HepG2 (cell line): Measurements from ENCODE around the gene AP3D1. TPM values are rescaled to one million over a fixed set of nuclear protein-coding genes. Genes with fewer than 3 reads are reported as not detected.
A peak's percentile ranks its signal among the peaks of the same experiment; 100 is the strongest.

Source experiments
- CSRNP2 ChIP-seq: sonication (generic); formaldehyde crosslinking; conservative IDR thresholded peaks from 2 replicates; pipeline ENCODE4 v1.8.0; 2022; ENCODE audit warnings: low read depth, missing genetic modification reagents
- GPBP1L1 ChIP-seq: sonication (generic); formaldehyde crosslinking; IDR thresholded peaks from 2 replicates; pipeline ENCODE4 v1.5.0; 2020; ENCODE audit warnings: mild to moderate bottlenecking, missing genetic modification reagents
- GZF1 ChIP-seq: sonication (generic); formaldehyde crosslinking; IDR thresholded peaks from 2 replicates; pipeline ENCODE4 v1.5.1; 2020; ENCODE audit warnings: mild to moderate bottlenecking, missing genetic modification reagents
- KLF6 ChIP-seq: IDR thresholded peaks from 2 replicates; pipeline ENCODE4 v1.8.0; 2016; ENCODE audit warnings: missing biosample characterization, missing genetic modification reagents
- NFAT5 ChIP-seq: sonication (generic); formaldehyde crosslinking; IDR thresholded peaks from 2 replicates; pipeline ENCODE4 v1.4.0; 2020; ENCODE audit warnings: missing genetic modification reagents
- NR2C2 ChIP-seq: sonication (generic); formaldehyde crosslinking; IDR thresholded peaks from 2 replicates; pipeline ENCODE4 v1.4.0; 2020; ENCODE audit warnings: missing genetic modification reagents, mild to moderate bottlenecking, moderate library complexity, borderline replicate concordance
- PLSCR1 ChIP-seq: sonication (generic); formaldehyde crosslinking; IDR thresholded peaks from 2 replicates; pipeline ENCODE4 v1.5.0; 2020; ENCODE audit warnings: missing genetic modification reagents, mild to moderate bottlenecking, borderline replicate concordance
- SIN3B ChIP-seq: fragments of 150-350 bp; IDR thresholded peaks from 2 replicates; pipeline ENCODE4 v1.6.1; 2014; ENCODE audit warnings: low read length
- ZBTB2 ChIP-seq: sonication (generic); formaldehyde crosslinking; IDR thresholded peaks from 2 replicates; pipeline ENCODE4 v1.8.0; 2022; ENCODE audit warnings: low read depth, missing genetic modification reagents
- ZBTB38 ChIP-seq: sonication (generic); formaldehyde crosslinking; IDR thresholded peaks from 2 replicates; pipeline ENCODE4 v1.5.1; 2020; ENCODE audit warnings: mild to moderate bottlenecking, missing genetic modification reagents
- ZNF574 ChIP-seq: sonication (generic); formaldehyde crosslinking; IDR thresholded peaks from 2 replicates; pipeline ENCODE4 v1.4.0; 2020; ENCODE audit warnings: missing genetic modification reagents
- ZSCAN5A ChIP-seq: sonication (generic); formaldehyde crosslinking; IDR thresholded peaks from 2 replicates; pipeline ENCODE4 v1.8.0; 2022; ENCODE audit warnings: mild to moderate bottlenecking, missing genetic modification reagents, borderline replicate concordance
- polyA plus RNA-seq, 8 experiments: library from polyadenylated mRNA; depleted of rRNA in 3 of 8; stranded (reverse) in 7 of 8; unstranded in 1 of 8; fragments of >200 nt; fragmentation: Illumina TruSeq in 4 of 8; extraction: Trizol in 4 of 8; gene quantifications; 2 replicates each; pipeline versions ENCODE4 v1.2.1 to v1.2.3, GENCODE V29; 2011 to 2016; ENCODE audit warnings: low read depth in 4 of 8, missing spikeins in 1 of 8, mixed read lengths in 1 of 8; ENCODE audit not compliant: insufficient read depth in 1 of 8
- total RNA-seq, 5 experiments: library from RNA; depleted of rRNA; stranded (reverse); fragments of >200 nt; fragmentation: Illumina TruSeq; extraction: Trizol; gene quantifications; 2 replicates each; pipeline ENCODE4 v1.2.3, GENCODE V29; 2016; ENCODE audit warnings: low read depth in 1 of 5

AP3D1 gene
- total and polyA plus RNA-seq, 2 of the 13 experiments (the other 11 are each of a cell fraction or from before 2014, with no cell fraction given) = 68.0 to 82.6 TPM

GRCh38 chr19:2059422-2060201 is 91.8 kb downstream of the AP3D1 start (continued):
- TF ChIP-seq NFAT5 (no peak), CSRNP2 (CRISPR knock-in tag) (no peak), ZBTB38 (CRISPR knock-in tag) (peak; percentile 39; the same call in 1 of the 2 replicates), GZF1 (CRISPR knock-in tag) (no peak), GPBP1L1 (CRISPR knock-in tag) (no peak), ZBTB2 (CRISPR knock-in tag) (no peak), NR2C2 (CRISPR knock-in tag) (peak; percentile 74; the same call in 1 of the 2 replicates), KLF6 (CRISPR knock-in tag) (peak; percentile 57), PLSCR1 (CRISPR knock-in tag) (no peak), ZNF574 (CRISPR knock-in tag) (peak; percentile 62; the same call in 1 of the 2 replicates), ZSCAN5A (CRISPR knock-in tag) (no peak), SIN3B (no peak)
